Liver (tissue), 9 donors: ENCODE measurements around the gene BDKRB1. TPM values are rescaled to one million over a fixed set of nuclear protein-coding genes. Genes with fewer than 3 reads are reported as not detected.

Experiments
- DNase-seq: peaks from one replicate; pipeline ENCODE4 v3.0.0-alpha.2; 2017; ENCODE audit warnings: low spot score
- H3K27ac ChIP-seq, 2 donors: one replicate each; pipeline ENCODE4 v1.7.0; 2013; ENCODE audit warnings: inconsistent platforms in 2 of 2, low read length in 2 of 2, control low read depth in 1 of 2, low read depth in 1 of 2, mild to moderate bottlenecking in 1 of 2
- H3K27me3 ChIP-seq, 4 donors: one replicate each; pipeline versions ENCODE4 v1.6.1 to v1.7.0; 2013; ENCODE audit warnings: low read length in 3 of 4, inconsistent platforms in 1 of 4, mild to moderate bottlenecking in 1 of 4, moderate library complexity in 1 of 4; ENCODE audit not compliant: control insufficient read depth in 4 of 4, insufficient read depth in 4 of 4
- H3K36me3 ChIP-seq, 4 donors: one replicate each; pipeline versions ENCODE4 v1.6.1 to v1.7.0; 2013; ENCODE audit warnings: low read length in 3 of 4, mild to moderate bottlenecking in 3 of 4, low read depth in 1 of 4, moderate library complexity in 1 of 4; ENCODE audit not compliant: control insufficient read depth in 4 of 4, insufficient read depth in 3 of 4
- H3K4me1 ChIP-seq, 4 donors: one replicate each; pipeline versions ENCODE4 v1.6.1 to v1.7.0; 2013; ENCODE audit warnings: low read length in 3 of 4, mild to moderate bottlenecking in 3 of 4, moderate library complexity in 1 of 4; ENCODE audit not compliant: control insufficient read depth in 4 of 4, insufficient read depth in 4 of 4
- H3K4me3 ChIP-seq, 3 donors: one replicate each; pipeline versions ENCODE4 v1.6.1 to v1.7.0; 2013; ENCODE audit warnings: low read length in 3 of 3, control low read depth in 1 of 3, low read depth in 1 of 3, mild to moderate bottlenecking in 1 of 3
- H3K9ac ChIP-seq, 2 donors: one replicate each; pipeline ENCODE4 v1.7.0; 2013; ENCODE audit warnings: low read length in 2 of 2, mild to moderate bottlenecking in 2 of 2, moderate library complexity in 2 of 2, control low read depth in 1 of 2, low read depth in 1 of 2
- H3K9me3 ChIP-seq, 4 donors: one replicate each; pipeline versions ENCODE4 v1.6.1 to v1.7.0; 2013; ENCODE audit warnings: low read length in 3 of 4; ENCODE audit not compliant: control insufficient read depth in 4 of 4
- CTCF ChIP-seq: fragments of 150-350 bp; IDR thresholded peaks from 2 replicates; pipeline ENCODE4 v1.5.1; 2017; ENCODE audit warnings: improper control_type of control experiment, low read depth, low read length; ENCODE audit not compliant: missing input control
- EGR1 ChIP-seq, 2 donors: IDR thresholded peaks; 2 replicates each; pipeline ENCODE4 v1.6.1; 2016 to 2018; ENCODE audit warnings: antibody characterized with exemption in 2 of 2, low read depth in 2 of 2
- FOXA2 ChIP-seq: IDR thresholded peaks from 2 replicates; pipeline ENCODE4 v1.6.1; 2016; ENCODE audit warnings: antibody characterized with exemption
- GABPA ChIP-seq, 2 donors: IDR thresholded peaks in 1 of 2; conservative IDR thresholded peaks in 1 of 2; 2 replicates each; pipeline ENCODE4 v1.6.1; 2016; ENCODE audit warnings: antibody characterized with exemption in 2 of 2, mild to moderate bottlenecking in 1 of 2, moderate library complexity in 1 of 2
- HNF4A ChIP-seq, 2 donors: conservative IDR thresholded peaks; 2 replicates each; pipeline ENCODE4 v1.6.1; 2016; ENCODE audit warnings: antibody characterized with exemption in 2 of 2, mild to moderate bottlenecking in 2 of 2
- HNF4G ChIP-seq: IDR thresholded peaks from 2 replicates; pipeline ENCODE4 v1.6.1; 2016; ENCODE audit warnings: antibody characterized with exemption
- JUND ChIP-seq, 2 donors: IDR thresholded peaks; 2 replicates each; pipeline ENCODE4 v1.6.1; 2016; ENCODE audit warnings: antibody characterized with exemption in 2 of 2
- MAX ChIP-seq: IDR thresholded peaks from 2 replicates; pipeline ENCODE4 v1.6.1; 2016; ENCODE audit warnings: antibody characterized with exemption
- NR2F2 ChIP-seq: IDR thresholded peaks from 2 replicates; pipeline ENCODE4 v1.6.1; 2016; ENCODE audit warnings: antibody characterized with exemption
- RAD21 ChIP-seq, 2 donors: IDR thresholded peaks; 2 replicates each; pipeline ENCODE4 v1.6.1; 2016; ENCODE audit warnings: antibody characterized with exemption in 2 of 2, mild to moderate bottlenecking in 2 of 2
- REST ChIP-seq: IDR thresholded peaks from 2 replicates; pipeline ENCODE4 v1.6.1; 2016; ENCODE audit warnings: antibody characterized with exemption, mild to moderate bottlenecking
- RXRA ChIP-seq, 2 donors: IDR thresholded peaks; 2 replicates each; pipeline ENCODE4 v1.6.1; 2017 to 2018; ENCODE audit warnings: antibody characterized with exemption in 2 of 2, mild to moderate bottlenecking in 1 of 2
- SP1 ChIP-seq: IDR thresholded peaks from 2 replicates; pipeline ENCODE4 v1.6.1; 2018; ENCODE audit warnings: antibody characterized with exemption, mild to moderate bottlenecking
- TAF1 ChIP-seq: conservative IDR thresholded peaks from 2 replicates; pipeline ENCODE4 v1.6.1; 2016; ENCODE audit warnings: antibody characterized with exemption, mild to moderate bottlenecking
- WGBS: extraction: QIAGEN DNeasy Blood & Tissue Kit; methylation state at CpG from one replicate; pipeline ENCODE4 v1.1.7; 2013; 5-methylcytosine and 5-hydroxymethylcytosine counted together
- polyA plus RNA-seq, 2 donors: library from polyadenylated mRNA; stranded (reverse) in 1 of 2; unstranded in 1 of 2; fragments of 200-250 nt in 1 of 2; fragments of >200 nt in 1 of 2; fragmentation: Nextera tagmentation in 1 of 2; extraction: Ambion mirVana in 1 of 2; gene quantifications; one replicate each; pipeline versions ENCODE4 v1.2.1 to v1.2.3, GENCODE V29; 2013 to 2015
- total RNA-seq, 2 donors: library from RNA; depleted of rRNA; stranded (reverse); fragments of >200 nt; gene quantifications; one replicate each; pipeline ENCODE4 v1.2.3, GENCODE V29; 2014
- TF ChIP-seq, protein P1 (sequence below): IDR thresholded peaks from 2 replicates; pipeline ENCODE4 v1.6.1; 2016; ENCODE audit warnings: antibody characterized with exemption
- donor health status: healthy.
- donor health status: healthy.
- donor health status: healthy.
- donor health status: healthy.
- donor health status: healthy.

Gene BDKRB1
- total and polyA plus RNA-seq, 4 donors, result not detected

DNA sequence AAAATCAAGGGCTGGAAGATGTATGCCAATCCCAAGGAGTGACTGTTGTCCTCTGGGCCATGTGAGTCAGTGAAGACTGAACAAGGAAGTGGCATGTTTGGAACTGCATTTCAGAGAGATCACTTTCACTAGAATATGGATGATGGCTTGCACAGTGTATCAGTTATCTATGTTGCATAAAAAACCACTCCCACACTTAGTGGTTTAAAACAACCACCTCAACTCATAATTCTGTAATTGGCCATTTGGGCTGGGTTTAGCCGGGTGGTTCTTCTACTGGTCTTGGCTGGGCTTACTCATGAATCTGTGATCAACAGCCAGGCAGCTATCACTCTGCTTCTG lies 15.4 kb downstream of the BDKRB1 start:
- H3K27me3 ChIP-seq, result no peaks in the 10 kb centered on the region
- 92% methylated on average over 1 of the region's 1 CpG for WGBS
- no peaks in the 10 kb centered on the region for H3K36me3 ChIP-seq
- TF ChIP-seq JUND (IDR thresholded peaks at IDR 0.05), result no peak
- no peak for TF ChIP-seq GABPA (IDR thresholded peaks at IDR 0.05 in 1 of 2, conservative IDR thresholded peaks at IDR 0.05 in 1 of 2)
- no peak for TF ChIP-seq EGR1 (IDR thresholded peaks at IDR 0.05; ENCODE audit: low read depth in 2 of 2)
- TF ChIP-seq NR2F2, result no peak
- no peak for TF ChIP-seq RXRA (IDR thresholded peaks at IDR 0.05)
- TF ChIP-seq FOXA2, result no peak
- TF ChIP-seq REST, result no peak
- no peak for TF ChIP-seq HNF4A (conservative IDR thresholded peaks at IDR 0.05)
- peaks cover 0 to 18% (median 12%) of the 10 kb centered on the region in 4 donors for H3K4me1 ChIP-seq
- no peak overlapping the region for H3K9ac ChIP-seq
- no peak overlapping the region for H3K27ac ChIP-seq
- H3K9me3 ChIP-seq, result no peaks in the 10 kb centered on the region
- no peak for DNase-seq
- H3K4me3 ChIP-seq, result no peak overlapping the region

DNA sequence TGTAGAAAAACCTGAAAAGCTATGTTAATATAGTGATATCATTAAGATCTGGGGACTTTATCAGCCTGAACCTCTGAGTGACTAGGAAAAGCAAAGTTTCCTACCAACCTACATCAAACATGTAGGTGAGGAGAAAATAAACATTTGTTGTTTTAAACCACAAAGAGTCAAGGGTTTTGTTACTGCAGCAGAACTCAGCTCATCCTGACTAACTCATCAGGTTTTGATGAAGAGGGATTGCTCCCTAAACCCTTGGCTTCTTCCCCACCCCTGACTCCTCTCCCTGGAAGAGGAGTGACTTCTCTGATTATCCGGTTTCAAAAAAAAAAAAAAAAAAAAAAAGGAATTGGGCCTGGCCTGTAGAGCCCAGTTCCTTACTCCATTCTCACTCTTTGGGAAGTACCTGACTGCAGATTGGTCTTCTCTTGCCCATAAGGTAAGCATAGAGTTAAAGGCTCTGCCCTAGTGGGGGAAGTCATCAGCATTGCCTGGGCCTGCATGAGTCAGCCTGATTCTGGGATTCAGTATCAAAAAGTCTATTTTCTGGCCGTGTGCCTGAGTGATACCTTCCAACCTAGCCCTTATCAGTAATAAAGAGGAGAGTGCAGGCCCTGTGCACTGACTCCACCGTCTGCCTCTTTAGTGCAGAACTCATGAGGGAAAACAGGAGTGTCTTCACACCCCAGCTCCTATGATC lies 16.9 kb downstream of the BDKRB1 start:
- no peaks in the 10 kb centered on the region for H3K36me3 ChIP-seq
- no peak for TF ChIP-seq HNF4G
- H3K9ac ChIP-seq, result no peak overlapping the region
- H3K4me3 ChIP-seq, result no peak overlapping the region
- H3K4me1 ChIP-seq, result peaks cover 0 to 18% (median 12%) of the 10 kb centered on the region in 4 donors
- no peak overlapping the region for H3K27ac ChIP-seq
- no peaks in the 10 kb centered on the region for H3K27me3 ChIP-seq
- DNase-seq, result no peak
- WGBS, result 53% methylated on average over 3 of the region's 3 CpGs
- peaks cover 0 to 3% (median 2%) of the 10 kb centered on the region in 4 donors for H3K9me3 ChIP-seq

DNA sequence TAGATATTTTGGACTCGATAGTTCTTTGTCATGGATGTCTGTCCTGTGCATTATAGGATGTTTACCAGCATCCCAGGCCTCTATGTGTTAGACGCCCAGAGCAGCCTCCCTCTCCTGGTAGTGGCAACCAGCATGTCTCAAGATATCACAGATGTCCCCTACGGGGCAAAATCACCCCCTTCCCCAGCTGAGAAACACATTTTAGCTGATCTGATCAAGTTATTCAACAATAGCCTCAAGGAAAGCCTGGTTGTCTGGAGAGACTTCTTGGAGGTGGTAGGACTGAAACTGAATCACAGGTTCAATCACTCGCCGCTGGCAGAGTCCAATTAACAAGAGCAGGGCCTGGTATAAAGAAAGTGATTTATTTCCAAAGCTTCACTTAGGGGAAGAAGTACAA lies 17.6 kb downstream of the BDKRB1 start:
- DNase-seq, result no peak
- WGBS, result 95% methylated on average over 5 of the region's 5 CpGs
- no peaks in the 10 kb centered on the region for H3K27me3 ChIP-seq
- no peaks in the 10 kb centered on the region for H3K36me3 ChIP-seq
- no peak overlapping the region for H3K27ac ChIP-seq
- H3K4me3 ChIP-seq, result no peak overlapping the region
- no peak overlapping the region for H3K9ac ChIP-seq
- H3K9me3 ChIP-seq, result peaks cover 0 to 6% (median 3%) of the 10 kb centered on the region in 4 donors
- H3K4me1 ChIP-seq, result peaks cover 0 to 12% (median 7%) of the 10 kb centered on the region in 4 donors
- no peak for TF ChIP-seq RXRA (IDR thresholded peaks at IDR 0.05)
- no peak for TF ChIP-seq GABPA (IDR thresholded peaks at IDR 0.05 in 1 of 2, conservative IDR thresholded peaks at IDR 0.05 in 1 of 2)
- TF ChIP-seq MAX, result no peak
- TF ChIP-seq TAF1, result no peak
- no peak for TF ChIP-seq EGR1 (IDR thresholded peaks at IDR 0.05; ENCODE audit: low read depth in 2 of 2)
- TF ChIP-seq NR2F2, result no peak
- TF ChIP-seq REST, result no peak
- TF ChIP-seq HNF4G, result no peak
- no peak for TF ChIP-seq RAD21 (IDR thresholded peaks at IDR 0.05)
- TF ChIP-seq, protein P1, sequence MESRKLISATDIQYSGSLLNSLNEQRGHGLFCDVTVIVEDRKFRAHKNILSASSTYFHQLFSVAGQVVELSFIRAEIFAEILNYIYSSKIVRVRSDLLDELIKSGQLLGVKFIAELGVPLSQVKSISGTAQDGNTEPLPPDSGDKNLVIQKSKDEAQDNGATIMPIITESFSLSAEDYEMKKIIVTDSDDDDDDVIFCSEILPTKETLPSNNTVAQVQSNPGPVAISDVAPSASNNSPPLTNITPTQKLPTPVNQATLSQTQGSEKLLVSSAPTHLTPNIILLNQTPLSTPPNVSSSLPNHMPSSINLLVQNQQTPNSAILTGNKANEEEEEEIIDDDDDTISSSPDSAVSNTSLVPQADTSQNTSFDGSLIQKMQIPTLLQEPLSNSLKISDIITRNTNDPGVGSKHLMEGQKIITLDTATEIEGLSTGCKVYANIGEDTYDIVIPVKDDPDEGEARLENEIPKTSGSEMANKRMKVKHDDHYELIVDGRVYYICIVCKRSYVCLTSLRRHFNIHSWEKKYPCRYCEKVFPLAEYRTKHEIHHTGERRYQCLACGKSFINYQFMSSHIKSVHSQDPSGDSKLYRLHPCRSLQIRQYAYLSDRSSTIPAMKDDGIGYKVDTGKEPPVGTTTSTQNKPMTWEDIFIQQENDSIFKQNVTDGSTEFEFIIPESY, result no peak
- TF ChIP-seq SP1, result no peak
- TF ChIP-seq CTCF, result no peak
- TF ChIP-seq JUND (IDR thresholded peaks at IDR 0.05), result no peak
- no peak for TF ChIP-seq HNF4A (conservative IDR thresholded peaks at IDR 0.05)
